GM12865 (cell line): ENCODE results near the gene CCL28.

Experiments used
- DNase-seq: peaks from one replicate; pipeline ENCODE4 v3.0.0; 2010; ENCODE audit warnings: low read depth
- H3K4me3 ChIP-seq: 2 replicates; pipeline ENCODE4 v1.5.1; 2011; ENCODE audit warnings: mild to moderate bottlenecking, low read depth, low read length, control low read depth
- TF ChIP-seq, protein P1 (sequence below): IDR thresholded peaks from 2 replicates; pipeline ENCODE4 v1.5.1; 2011; ENCODE audit warnings: low read length, control low read depth, low read depth, inconsistent platforms; ENCODE audit not compliant: insufficient read depth; ENCODE audit errors: missing control alignments

Gene CCL28

DNA sequence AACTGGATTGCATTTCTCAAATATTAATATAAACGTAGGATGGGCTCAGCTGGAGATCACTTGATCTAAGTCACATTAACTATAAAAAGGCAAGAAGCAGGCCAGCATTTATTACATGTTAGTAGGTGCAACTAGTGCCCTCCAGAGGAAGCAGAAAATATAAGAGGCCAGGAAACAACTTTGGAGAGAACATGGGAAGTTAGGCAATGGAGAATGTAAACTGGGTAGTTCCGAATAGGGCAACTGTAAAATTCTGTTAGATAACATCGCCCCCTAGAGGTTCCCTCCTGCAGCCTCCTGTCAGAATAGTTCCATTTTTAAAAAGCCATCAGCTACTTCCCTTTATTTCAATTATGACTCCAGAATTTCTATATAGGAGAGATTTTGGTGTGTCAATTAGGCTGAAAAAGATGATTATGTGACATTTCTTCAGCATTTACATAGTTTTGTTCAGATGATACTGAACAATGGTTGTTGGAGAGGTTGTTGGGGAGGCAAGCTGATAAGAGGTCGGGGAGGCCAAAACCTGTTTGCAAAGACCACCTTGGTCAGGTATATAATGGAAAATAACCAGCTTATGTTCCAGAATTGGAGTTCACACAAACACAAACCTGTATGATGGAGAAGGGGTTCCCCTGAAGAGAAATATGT, 22.4 kb downstream of the CCL28 start:
- no peak overlapping the region for H3K4me3 ChIP-seq
- peak; percentile 72 for DNase-seq
- TF ChIP-seq, protein P1, sequence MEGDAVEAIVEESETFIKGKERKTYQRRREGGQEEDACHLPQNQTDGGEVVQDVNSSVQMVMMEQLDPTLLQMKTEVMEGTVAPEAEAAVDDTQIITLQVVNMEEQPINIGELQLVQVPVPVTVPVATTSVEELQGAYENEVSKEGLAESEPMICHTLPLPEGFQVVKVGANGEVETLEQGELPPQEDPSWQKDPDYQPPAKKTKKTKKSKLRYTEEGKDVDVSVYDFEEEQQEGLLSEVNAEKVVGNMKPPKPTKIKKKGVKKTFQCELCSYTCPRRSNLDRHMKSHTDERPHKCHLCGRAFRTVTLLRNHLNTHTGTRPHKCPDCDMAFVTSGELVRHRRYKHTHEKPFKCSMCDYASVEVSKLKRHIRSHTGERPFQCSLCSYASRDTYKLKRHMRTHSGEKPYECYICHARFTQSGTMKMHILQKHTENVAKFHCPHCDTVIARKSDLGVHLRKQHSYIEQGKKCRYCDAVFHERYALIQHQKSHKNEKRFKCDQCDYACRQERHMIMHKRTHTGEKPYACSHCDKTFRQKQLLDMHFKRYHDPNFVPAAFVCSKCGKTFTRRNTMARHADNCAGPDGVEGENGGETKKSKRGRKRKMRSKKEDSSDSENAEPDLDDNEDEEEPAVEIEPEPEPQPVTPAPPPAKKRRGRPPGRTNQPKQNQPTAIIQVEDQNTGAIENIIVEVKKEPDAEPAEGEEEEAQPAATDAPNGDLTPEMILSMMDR = peak; percentile 73

DNA sequence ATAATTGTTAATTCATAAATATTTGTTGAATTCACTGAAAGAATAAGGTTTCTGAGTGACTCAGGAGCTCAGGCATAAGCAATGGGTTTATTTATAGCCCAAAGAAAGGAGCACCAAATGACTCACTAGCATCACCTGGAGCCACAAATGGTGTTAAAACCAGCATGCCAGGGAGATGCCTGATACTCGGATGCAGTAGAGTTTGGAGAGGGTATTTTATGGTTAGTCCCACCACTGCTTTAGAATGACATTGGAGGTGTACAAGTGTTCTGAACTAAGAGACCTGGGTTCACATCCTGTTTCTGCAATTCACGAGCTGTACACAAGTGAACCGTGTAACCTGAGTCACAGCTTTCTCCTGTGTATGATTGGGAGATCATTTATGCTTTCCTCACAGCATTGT, 25.2 kb downstream of the CCL28 start:
- H3K4me3 ChIP-seq = no peak overlapping the region
- peak; percentile 61 for DNase-seq
- TF ChIP-seq, protein P1 = no peak

DNA sequence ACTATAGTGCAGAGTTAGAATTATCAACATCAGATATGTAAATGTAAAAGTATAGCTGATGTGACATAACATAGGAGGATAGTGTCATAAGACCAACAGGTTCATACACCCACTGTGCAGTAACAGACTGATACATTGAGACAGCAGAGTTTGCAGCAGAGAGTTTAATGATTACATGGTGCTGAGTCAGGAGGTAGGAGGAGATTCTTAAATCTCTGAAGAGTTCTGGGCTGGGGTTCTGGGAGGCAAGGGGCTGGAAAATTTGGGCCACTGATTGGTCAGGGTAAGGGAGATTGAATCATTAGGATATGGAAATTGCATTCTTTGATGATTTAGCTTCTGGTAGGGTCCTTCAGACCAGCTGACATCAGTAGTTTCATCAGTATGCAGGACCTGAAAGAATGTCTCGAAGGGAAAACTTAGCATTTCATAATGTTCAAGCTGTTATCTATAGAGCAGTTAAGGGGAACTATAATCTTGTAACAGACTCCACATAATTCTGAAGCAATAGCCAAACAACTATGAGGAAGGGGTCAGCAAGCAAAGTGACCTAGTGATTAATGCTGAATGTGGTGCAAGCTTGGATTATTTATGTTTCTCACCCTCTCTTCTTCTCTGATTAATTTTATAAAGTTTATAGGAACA, 35.6 kb downstream of the CCL28 start:
- TF ChIP-seq, protein P1 = no peak

DNA sequence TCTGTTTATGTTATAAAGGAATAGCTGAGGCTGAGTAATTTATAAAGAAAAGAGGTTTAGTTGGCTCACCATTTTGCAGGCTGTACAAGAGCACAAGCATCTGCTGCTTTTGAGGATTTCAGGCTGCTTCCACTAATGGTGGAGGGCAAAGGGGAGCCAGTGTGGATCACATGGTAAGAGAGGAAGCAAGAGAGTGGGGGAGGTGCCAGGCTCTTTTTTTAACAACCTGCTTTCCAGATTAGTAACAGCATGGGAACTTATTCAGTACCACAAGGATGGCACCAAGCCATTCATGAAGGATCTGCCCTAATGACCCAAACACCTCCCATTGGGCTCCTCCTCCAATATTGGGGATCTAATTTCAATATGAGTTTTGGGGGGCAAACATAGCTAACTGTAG, 40.4 kb downstream of the CCL28 start:
- DNase-seq = no peak
- no peak overlapping the region for H3K4me3 ChIP-seq
- TF ChIP-seq, protein P1 = no peak

More for the DNA sequence above, 35.6 kb downstream of the CCL28 start:
- no peak overlapping the region for H3K4me3 ChIP-seq
- DNase-seq = no peak

DNA sequence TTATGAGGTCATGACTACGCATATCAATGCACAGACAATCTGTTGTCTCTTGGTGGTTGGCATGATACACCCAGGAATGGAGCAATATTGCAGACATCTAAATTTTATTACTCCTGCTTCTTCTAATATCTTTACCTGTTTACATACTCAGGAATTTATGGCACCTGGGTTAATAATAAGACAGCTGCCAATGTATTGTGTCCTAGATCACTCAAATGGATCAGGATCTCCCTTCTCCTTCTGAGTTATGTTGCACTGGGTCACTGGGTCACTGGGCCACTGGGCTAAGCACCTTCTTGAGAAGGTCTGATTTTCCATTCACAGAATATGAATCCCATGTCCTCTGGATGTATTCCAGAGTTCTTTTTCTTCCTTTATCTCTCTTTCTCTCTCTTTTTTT, 41.8 kb downstream of the CCL28 start:
- TF ChIP-seq, protein P1 = no peak
- DNase-seq = no peak
- H3K4me3 ChIP-seq = no peak overlapping the region

DNA sequence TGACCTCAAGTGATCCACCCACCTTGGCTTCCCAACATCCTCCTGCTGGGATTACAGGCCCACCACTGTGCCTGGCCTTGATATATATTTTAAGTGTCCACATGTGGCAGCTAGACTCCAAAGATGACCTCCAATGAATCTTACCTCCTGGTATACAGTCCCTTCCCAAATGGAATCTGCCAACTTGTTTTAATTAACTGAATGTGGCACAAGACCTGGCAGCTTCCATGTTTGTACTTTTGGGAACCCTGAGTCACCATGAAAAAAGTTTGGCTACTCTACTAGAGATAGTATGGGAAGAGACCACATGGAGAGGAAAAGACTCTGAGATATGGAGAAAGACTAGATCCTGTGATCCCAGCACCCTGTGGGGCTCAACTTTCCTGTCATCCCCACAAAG, 42.5 kb downstream of the CCL28 start:
- TF ChIP-seq, protein P1 = no peak
- no peak overlapping the region for H3K4me3 ChIP-seq
- no peak for DNase-seq
